NB4 (cell line): ENCODE results near the gene TTF2.

Experiments
- DNase-seq: peaks from one replicate; pipeline ENCODE4 v3.0.0; 2010; ENCODE audit warnings: low read depth
- H3K4me3 ChIP-seq: one replicate; pipeline ENCODE4 v1.5.1; 2011; ENCODE audit warnings: mild to moderate bottlenecking, low read depth, low read length, moderate library complexity
- CTCF ChIP-seq: IDR thresholded peaks from one replicate; pipeline ENCODE4 v1.5.1; 2012; ENCODE audit warnings: low read depth, low read length
- MAX ChIP-seq: IDR thresholded peaks from 2 replicates; pipeline ENCODE4 v1.6.1; 2011; ENCODE audit warnings: low read depth, low read length
- MYC ChIP-seq: IDR thresholded peaks from 2 replicates; pipeline ENCODE4 v1.6.1; 2011; ENCODE audit warnings: low read depth, low read length
- POLR2A ChIP-seq: IDR thresholded peaks from 2 replicates; pipeline ENCODE4 v1.6.1; 2011; ENCODE audit warnings: mild to moderate bottlenecking; ENCODE audit not compliant: insufficient read length; ENCODE audit errors: extremely low read depth

TTF2 gene

DNA sequence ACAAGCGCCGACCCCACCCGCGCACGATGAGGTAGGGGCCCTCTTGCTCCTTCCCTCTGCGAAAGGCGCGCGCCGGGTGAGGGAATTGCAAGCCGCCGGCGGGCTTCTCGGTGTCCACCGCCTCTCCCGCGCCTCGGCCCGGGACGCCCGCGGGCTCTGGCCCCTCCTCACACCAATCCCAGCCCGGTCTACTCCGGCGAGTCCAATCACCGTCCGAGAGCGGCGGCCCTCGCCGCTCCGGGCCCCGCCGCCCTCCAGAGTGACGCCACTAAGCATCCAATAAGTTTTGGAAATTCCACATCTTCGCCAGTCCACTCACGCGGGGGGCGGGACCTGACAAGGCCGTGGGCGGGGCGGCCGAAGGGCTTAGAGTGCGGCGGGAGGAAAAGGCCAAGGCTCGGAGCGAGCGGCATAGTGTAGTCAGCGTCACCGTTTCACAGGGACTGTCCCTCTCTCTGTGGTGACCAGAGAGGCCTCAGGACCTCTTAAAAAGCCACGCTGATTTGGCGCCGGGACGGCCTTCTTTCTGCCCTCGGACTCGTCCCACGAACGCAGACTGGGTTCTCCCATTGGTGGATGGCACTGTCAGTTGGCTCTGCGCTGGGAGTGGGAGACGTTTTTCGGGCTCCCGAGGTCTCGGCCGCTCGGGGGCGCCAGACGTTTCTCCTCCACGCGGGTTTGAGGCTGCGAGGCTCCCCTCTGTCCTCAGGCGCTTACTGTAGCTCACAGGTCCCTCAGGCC, 61.6 kb downstream of the TTF2 start, which contains the start of gene TRIM45:
Gene TRIM45 (minus strand): TSS at position 161 of the 741 bp plus-strand sequence. CDS start 548 bp downstream, outside the sequence.
- DNase-seq = peak; percentile 94
- H3K4me3 ChIP-seq = peak within 1 kb of the TSS; percentile 75
- TF ChIP-seq POLR2A = peak; percentile 40
- TF ChIP-seq MYC = peak; percentile 64
- peak; percentile 83 for TF ChIP-seq MAX
- peak; percentile 57 for TF ChIP-seq CTCF

GRCh38 chr1:117122330-117123025, 62.4 kb downstream of the TTF2 start:
- no peak for TF ChIP-seq CTCF
- no peak for TF ChIP-seq MAX
- TF ChIP-seq MYC = no peak
- no peak for TF ChIP-seq POLR2A
- no peak overlapping the region for H3K4me3 ChIP-seq
- no peak for DNase-seq

DNA sequence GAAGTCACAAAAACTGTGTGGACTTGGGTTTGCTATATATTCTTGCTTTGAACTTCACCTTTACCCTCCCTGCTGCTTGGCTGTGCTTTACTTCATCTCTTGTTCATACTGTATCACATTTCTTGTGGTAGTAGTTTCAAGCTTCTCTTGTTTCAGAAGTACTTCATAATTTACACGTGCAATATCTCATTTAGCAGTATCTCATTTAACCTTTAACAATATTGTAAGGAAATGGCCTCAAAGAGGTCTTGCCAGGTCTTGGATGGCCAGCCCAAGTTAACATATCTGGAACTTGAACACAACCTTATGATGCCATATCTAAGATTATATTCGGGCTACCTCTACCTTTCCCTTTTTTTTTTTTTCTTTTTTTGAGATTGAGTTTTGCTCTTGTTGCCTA, 63.1 kb downstream of the TTF2 start:
- no peak for DNase-seq
- H3K4me3 ChIP-seq = no peak overlapping the region
- TF ChIP-seq MAX = no peak
- no peak for TF ChIP-seq CTCF
- TF ChIP-seq MYC = no peak

- TF ChIP-seq MAX (no peak), MYC (no peak), CTCF (no peak), POLR2A (no peak)
- H3K4me3 ChIP-seq = no peak overlapping the region
- no peak for DNase-seq
These were observed 64.5 kb downstream of the TTF2 start for GRCh38 chr1:117124661-117125060.

DNA sequence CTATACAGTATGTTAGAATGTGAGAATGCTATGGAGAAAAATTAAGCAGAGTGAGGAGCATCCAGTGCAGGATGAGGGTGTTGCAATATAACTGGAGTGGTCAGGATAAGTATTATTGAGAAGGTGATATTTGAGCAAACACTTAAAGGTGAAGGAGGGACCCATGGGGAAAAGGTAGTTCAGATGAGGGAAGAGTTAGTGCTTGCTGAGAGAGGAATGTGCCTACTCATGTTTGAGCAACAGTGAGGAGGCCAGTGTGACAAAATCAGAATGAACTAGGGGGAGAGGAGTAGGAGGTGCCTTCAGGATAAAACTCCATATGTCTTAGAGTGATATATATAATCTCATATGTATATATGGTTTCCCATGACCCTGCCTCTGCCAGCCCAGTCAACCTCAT, 67.7 kb downstream of the TTF2 start:
- no peak overlapping the region for H3K4me3 ChIP-seq
- no peak for DNase-seq
- no peak for TF ChIP-seq CTCF
- TF ChIP-seq MAX = no peak
- no peak for TF ChIP-seq MYC
- no peak for TF ChIP-seq POLR2A
